Putamen (tissue), 1 donor: ENCODE measurements around the gene PRPF19.

Source experiments
- DNase-seq: peaks from one replicate; pipeline ENCODE4 v3.0.0-alpha.2; 2016; ENCODE audit warnings: low spot score

The PRPF19 gene

DNA sequence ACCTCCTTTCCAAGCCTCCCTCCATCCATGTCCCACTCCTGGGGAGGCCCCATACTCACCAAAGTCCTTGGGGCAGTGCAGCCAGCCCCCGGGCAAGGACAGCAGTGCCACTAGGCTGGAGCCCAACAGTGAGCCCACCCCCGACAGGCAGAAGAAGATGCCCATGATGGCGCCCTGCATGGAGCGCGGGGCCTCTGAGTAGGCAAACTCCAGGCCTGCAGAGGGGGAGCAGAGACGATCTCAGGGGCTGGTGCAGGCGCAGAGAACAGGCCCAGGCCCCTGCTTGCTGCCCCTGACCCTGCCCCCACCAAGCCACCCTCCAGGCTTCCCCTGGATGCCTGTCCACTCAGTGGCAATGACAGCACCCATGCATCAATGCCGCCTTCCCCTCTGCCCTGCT is 31.4 kb upstream of the PRPF19 start:
- DNase-seq, result no peak

GRCh38 chr11:60937144-60937527 is 30.8 kb upstream of the PRPF19 start:
- DNase-seq, result no peak

DNA sequence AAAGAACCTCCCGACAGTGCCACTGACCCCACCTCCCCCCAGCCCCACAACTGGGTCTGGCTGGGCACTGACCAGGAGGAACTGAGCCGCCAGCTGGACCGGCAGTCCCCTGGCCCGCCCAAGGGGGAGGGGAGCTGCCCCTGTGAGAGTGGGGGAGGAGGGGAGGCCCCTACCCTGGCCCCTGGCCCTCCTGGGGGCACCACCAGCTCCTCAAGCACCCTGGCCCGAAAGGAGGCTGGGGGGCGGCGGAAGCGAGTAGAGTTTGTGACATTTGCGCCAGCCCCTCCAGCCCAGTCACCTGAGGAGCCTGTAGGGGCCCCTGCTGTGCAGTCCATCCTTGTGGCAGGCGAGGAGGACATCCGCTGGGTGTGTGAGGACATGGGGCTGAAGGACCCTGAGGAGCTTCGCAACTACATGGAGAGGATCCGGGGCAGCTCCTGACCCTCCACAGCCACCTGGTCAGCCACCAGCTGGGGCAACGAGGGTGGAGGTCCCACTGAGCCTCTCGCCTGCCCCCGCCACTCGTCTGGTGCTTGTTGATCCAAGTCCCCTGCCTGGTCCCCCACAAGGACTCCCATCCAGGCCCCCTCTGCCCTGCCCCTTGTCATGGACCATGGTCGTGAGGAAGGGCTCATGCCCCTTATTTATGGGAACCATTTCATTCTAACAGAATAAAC is 30.2 kb upstream of the PRPF19 start:
- DNase-seq, result no peak

DNA sequence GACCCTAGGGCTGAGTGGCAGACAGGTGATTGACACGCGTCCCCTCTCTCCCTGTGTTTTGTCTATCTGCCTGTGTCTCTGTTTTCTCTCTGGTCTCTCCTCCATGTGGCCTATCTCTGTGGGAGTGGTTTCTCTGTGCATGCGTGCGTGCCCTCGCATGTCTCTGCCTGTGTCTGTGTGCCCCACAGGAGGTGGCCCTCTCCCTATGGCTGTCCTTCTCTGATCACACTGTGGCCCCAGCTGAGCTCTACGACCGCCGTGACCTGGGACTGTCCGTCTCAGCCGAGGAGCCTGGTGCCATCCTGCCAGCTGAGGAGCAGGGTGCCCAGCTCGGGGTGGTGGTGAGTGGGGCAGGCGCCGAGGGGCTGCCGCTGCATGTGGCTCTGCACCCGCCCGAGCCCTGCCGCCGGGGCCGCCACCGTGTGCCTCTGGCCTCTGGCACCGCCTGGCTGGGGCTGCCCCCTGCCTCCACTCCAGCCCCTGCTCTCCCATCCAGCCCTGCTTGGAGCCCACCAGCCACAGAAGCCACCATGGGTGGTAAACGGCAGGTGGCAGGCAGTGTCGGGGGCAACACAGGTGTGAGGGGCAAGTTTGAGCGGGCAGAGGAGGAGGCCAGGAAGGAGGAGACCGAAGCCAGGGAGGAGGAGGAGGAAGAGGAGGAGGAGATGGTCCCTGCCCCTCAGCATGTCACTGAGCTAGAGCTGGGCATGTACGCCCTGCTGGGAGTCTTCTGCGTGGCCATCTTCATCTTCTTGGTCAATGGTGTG is 29.5 kb upstream of the PRPF19 start:
- no peak for DNase-seq

GRCh38 chr11:60934790-60935605 is 28.6 kb upstream of the PRPF19 start:
- DNase-seq, result no peak

DNA sequence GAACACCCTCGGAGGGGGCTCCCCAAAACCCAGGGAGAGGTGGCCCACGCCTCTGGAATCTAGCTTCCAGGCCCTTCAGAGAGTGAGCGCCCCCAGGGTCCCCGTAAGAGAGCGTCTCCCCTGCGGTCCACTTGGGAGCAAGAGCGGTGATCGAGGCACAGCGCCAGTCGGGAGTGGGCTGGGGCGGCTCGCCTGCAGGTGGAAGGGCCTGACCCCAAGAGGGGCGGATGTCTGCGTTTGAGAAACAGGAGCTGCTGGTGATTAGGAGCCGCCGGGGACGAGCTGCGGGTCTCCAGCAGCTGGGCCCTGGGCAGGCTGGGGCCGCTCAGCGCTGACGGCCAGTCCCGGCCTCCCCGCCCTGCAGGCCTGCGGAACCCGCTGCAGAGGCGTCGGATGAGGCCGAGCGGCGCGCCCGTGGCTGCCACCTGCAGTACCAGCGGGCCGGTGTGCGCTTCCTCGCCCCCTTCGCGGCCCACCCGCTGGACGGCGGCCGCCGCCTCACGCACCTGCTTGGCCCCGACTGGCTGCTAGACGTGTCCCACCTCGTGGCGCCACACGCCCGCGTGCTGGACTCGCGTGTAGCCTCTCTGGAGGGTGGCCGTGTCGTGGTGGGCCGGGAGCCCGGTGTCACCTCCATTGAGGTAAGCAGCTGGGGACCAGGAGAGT is 27.9 kb upstream of the PRPF19 start:
- DNase-seq, result no peak

- DNase-seq, result no peak
Observed at GRCh38 chr11:60933416-60934123, 27.2 kb upstream of the PRPF19 start.

DNA sequence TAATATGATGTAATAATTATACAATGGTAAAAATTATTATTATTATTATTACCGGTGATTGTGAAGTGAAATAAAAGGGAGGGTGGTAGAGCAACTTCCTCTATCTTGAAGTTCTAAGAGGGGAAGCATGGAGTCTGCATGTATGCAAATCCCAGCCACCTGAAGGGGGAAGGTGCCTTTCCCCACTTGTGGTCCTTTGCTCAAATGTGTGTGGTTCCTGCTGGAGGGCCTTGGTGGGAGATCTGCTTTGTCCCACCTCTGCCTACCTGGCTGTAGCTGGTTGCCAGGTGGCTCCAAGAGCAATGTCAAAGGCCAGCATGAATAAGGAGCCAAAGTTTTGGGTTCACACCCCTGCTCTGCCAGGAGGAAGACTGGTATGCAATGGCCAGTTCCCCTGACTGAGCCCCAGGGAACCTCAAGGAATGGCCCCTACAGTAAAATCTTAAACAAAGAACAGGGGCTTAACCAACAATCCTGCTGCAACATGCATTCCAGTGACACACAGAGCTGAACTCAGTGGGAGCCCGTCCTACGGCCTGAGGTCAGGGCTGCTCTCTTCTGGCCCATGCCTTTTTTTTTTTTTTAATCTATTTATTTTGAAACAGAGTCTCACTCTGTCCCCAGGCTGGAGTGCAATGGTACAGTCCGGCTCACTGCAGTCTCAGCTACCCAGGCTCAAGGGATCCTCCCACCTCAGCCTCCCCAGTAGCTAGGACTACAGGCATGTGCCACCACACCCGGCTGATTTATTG is 26.4 kb upstream of the PRPF19 start:
- DNase-seq, result no peak

- DNase-seq, result no peak
Observed at GRCh38 chr11:60931917-60932316, 25.5 kb upstream of the PRPF19 start.

DNA sequence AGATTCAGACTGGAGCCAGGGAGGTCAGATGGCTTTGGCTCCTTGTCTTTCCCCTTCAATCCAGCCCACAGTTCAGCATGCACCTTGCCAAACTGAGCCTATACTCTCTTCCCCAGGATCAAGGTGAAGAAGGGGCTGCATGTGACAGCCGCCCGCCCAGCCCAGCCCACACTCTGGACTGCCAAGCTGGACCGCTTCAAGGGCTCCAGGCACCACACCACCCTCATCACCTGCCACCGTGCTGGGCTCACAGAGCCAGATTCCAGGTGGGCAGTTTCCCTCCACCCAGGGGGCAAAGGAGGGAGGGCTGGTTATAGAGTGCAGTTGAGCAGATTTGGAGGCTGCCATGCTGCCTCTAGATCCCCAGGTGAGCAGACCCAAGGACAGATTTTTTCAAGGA is 24.0 kb upstream of the PRPF19 start:
- DNase-seq, result no peak

DNA sequence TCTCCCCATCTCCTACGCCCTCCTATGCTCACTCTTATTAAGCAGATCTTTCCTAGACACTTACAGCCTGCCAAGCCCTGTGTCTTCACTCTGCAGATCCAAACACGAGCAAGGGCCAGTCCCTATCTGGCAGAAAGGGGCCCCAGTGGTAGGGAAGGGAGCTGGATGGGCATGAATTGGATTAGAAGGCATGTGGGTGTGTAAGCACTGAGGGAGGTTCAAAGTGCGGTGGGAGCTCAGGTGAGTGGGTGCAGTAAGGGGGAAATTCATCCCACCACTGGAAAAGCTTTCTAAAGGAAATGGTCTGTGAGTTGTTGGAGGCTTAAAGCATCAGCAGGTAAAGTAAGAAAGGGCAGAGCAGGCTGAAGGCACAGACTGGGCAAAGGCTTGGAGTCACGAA is 23.4 kb upstream of the PRPF19 start:
- no peak for DNase-seq

- no peak for DNase-seq
Observed at GRCh38 chr11:60928563-60929001, 22.2 kb upstream of the PRPF19 start.

GRCh38 chr11:60927600-60927999 is 21.2 kb upstream of the PRPF19 start:
- no peak for DNase-seq

GRCh38 chr11:60927061-60927592 is 20.7 kb upstream of the PRPF19 start:
- no peak for DNase-seq

- DNase-seq, result no peak
Observed at GRCh38 chr11:60926500-60926899, 20.1 kb upstream of the PRPF19 start.

DNA sequence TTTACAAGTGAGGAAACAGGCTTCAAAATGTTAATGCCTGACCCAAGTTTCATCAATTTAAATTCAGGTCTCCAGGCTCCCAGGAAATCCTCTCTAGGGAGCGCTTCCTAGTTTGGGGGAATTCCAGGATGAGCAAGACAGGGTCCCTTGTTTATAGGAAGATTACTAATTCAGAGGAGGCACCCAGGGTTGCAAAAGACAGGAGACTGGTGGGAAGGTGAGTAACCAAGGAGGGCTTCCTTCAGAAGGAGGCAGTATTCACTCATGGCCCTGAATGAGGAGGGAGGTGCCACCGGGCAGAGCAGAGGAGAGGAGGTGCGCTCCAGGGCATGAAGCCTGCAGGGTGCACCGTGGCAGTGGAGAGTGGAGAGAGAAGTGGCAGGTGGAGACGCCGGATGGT is 19.5 kb upstream of the PRPF19 start:
- DNase-seq, result no peak

- no peak for DNase-seq
Observed at GRCh38 chr11:60924906-60925853, 18.8 kb upstream of the PRPF19 start.

GRCh38 chr11:60924110-60924905 is 17.9 kb upstream of the PRPF19 start, which contains the start of gene TMEM132A:
TSS of gene TMEM132A (plus strand) at chr11:60924460. CDS start at chr11:60924634, 174 bp downstream.
- DNase-seq, result peak; percentile 81

- DNase-seq, result no peak
Observed at GRCh38 chr11:60923800-60924109, 17.4 kb upstream of the PRPF19 start.
